CD4-positive, alpha-beta T cell (primary cell): ENCODE measurements around the gene SLCO4A1. TPM values are rescaled to one million over a fixed set of nuclear protein-coding genes. Genes with fewer than 3 reads are reported as not detected.

Experiments used
- ATAC-seq: fragments of 200-7000 bp; cut with Tn5 transposase; one replicate; pipeline ENCODE4 v1.10.0; 2022; ENCODE audit warnings: mild to moderate bottlenecking; ENCODE audit not compliant: poor library complexity
- CTCF ChIA-PET: fragments of 350-600 bp; sonication (Branson Sonifier 250); formaldehyde crosslinking; loops from one replicate; lab custom pipeline; 2021; ENCODE audit warnings: antibody characterized with exemption, inconsistent platforms; lab: Charles Lee
- POLR2A ChIA-PET: fragments of 350-600 bp; sonication (Branson Sonifier 250); formaldehyde crosslinking; loops from one replicate; lab custom pipeline; 2021; ENCODE audit warnings: antibody characterized with exemption, inconsistent platforms; lab: Charles Lee
- DNase-seq, 14 experiments: peaks; one replicate each; pipeline ENCODE4 v3.0.0-alpha.2; 2013 to 2020; ENCODE audit warnings: mixed read lengths in 2 of 14
- H3K27ac ChIP-seq, 2 donors: one replicate each; pipeline versions ENCODE4 v1.5.1 to v1.7.0; 2013; ENCODE audit warnings: low read length in 2 of 2, low read depth in 1 of 2, mild to moderate bottlenecking in 1 of 2
- H3K27me3 ChIP-seq, 2 experiments: 1 replicate in 1 of 2; 2 replicates in 1 of 2; pipeline versions ENCODE4 v1.6.1 to v1.7.0; 2013; ENCODE audit warnings: low read length in 2 of 2, control low read depth in 1 of 2, mild to moderate bottlenecking in 1 of 2, moderate library complexity in 1 of 2; ENCODE audit not compliant: insufficient read depth in 2 of 2, control insufficient read depth in 1 of 2
- H3K36me3 ChIP-seq: one replicate; pipeline ENCODE4 v1.6.1; 2013; ENCODE audit warnings: low read length, control low read depth; ENCODE audit not compliant: insufficient read depth
- H3K4me1 ChIP-seq: one replicate; pipeline ENCODE4 v1.6.1; 2013; ENCODE audit warnings: low read length, control low read depth; ENCODE audit not compliant: insufficient read depth
- H3K4me3 ChIP-seq: one replicate; pipeline ENCODE4 v1.5.1; 2013; ENCODE audit warnings: mild to moderate bottlenecking, low read length, moderate library complexity
- H3K9me3 ChIP-seq, 2 experiments: 1 replicate in 1 of 2; 2 replicates in 1 of 2; pipeline versions ENCODE4 v1.6.1 to v1.7.0; 2013; ENCODE audit warnings: low read length in 2 of 2, mild to moderate bottlenecking in 2 of 2, control low read depth in 1 of 2, moderate library complexity in 1 of 2; ENCODE audit not compliant: control insufficient read depth in 1 of 2, insufficient read depth in 1 of 2
- H3K27ac Mint-ChIP-seq: one replicate; pipeline ENCODE4 v1.8.0; 2020; ENCODE audit warnings: mixed read lengths
- H3K27me3 Mint-ChIP-seq: one replicate; pipeline ENCODE4 v1.8.0; 2021; ENCODE audit warnings: mixed read lengths
- H3K36me3 Mint-ChIP-seq: one replicate; pipeline ENCODE4 v1.8.0; 2021; ENCODE audit warnings: low read depth, mixed read lengths
- H3K4me1 Mint-ChIP-seq: one replicate; pipeline ENCODE4 v1.8.0; 2021; ENCODE audit warnings: low read depth, mixed read lengths
- H3K4me3 Mint-ChIP-seq: one replicate; pipeline ENCODE4 v1.8.0; 2020; ENCODE audit warnings: mild to moderate bottlenecking, mixed read lengths
- H3K9me3 Mint-ChIP-seq: one replicate; pipeline ENCODE4 v1.8.0; 2020; ENCODE audit warnings: mixed read lengths
- intact Hi-C, 2 experiments: fragments of 100-400 bp; cut with DNase I in 1 of 2; cut with micrococcal nuclease in 1 of 2; formaldehyde crosslinking; loops; one replicate each; pipeline versions ENCODE4 v1.15.1 to v1.9.0; 2023 to 2025; cut with DNase I, micrococcal nuclease
- total RNA-seq, 174 experiments: library from RNA in 2 of 174; stranded (reverse) in 2 of 174; gene quantifications; one replicate each; pipeline ENCODE4 v1.2.3 and lab custom pipeline; 2021 to 2026
- TF ChIP-seq, protein P1 (sequence below): fragments of 200-600 bp; IDR thresholded peaks from one replicate; pipeline ENCODE4 v1.8.0; 2022; ENCODE audit warnings: antibody characterized with exemption, mild to moderate bottlenecking

Gene SLCO4A1
- total RNA-seq, 2 experiments from 2014 or later, result 2.3 to 2.5 TPM

DNA sequence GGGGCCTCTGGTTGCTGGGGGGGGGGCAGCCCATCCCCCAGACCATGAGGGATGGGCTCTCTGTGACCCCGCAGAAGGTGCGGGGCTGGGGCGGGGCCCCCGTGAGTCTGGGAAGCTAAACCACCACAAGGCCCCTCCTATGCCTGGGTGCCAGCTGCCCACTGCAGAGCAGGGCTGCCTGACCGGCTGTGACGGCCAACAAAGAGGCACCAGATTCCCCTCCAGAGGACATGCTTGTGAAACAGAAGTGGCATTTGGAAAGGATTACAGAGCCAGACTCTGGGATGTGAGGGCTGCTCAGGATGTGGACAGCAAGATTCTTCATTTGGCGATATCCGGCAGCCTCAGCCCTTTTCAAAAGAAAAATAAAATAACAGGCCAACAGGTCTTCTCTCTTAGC, 49.9 kb downstream of the SLCO4A1 start:
- peaks cover 14% of the 10 kb centered on the region for H3K4me1 Mint-ChIP-seq
- ChIA-PET POLR2A (no interaction called here), CTCF (no interaction called here)
- H3K27ac ChIP-seq, result no peak overlapping the region
- H3K9me3 Mint-ChIP-seq, result no peaks in the 10 kb centered on the region
- no peak for DNase-seq
- H3K9me3 ChIP-seq, result no peaks in the 10 kb centered on the region
- intact Hi-C loops, result no loop called here
- H3K36me3 ChIP-seq, result no peaks in the 10 kb centered on the region
- H3K36me3 Mint-ChIP-seq, result no peaks in the 10 kb centered on the region
- peaks cover 6% of the 10 kb centered on the region for H3K4me1 ChIP-seq
- no peak overlapping the region for H3K4me3 Mint-ChIP-seq
- H3K27me3 ChIP-seq, result peaks cover 3 to 4% of the 10 kb centered on the region in 2 experiments
- no peaks in the 10 kb centered on the region for H3K27me3 Mint-ChIP-seq
- no peak for ATAC-seq
- no peak overlapping the region for H3K27ac Mint-ChIP-seq
- no peak overlapping the region for H3K4me3 ChIP-seq
- TF ChIP-seq, protein P1, sequence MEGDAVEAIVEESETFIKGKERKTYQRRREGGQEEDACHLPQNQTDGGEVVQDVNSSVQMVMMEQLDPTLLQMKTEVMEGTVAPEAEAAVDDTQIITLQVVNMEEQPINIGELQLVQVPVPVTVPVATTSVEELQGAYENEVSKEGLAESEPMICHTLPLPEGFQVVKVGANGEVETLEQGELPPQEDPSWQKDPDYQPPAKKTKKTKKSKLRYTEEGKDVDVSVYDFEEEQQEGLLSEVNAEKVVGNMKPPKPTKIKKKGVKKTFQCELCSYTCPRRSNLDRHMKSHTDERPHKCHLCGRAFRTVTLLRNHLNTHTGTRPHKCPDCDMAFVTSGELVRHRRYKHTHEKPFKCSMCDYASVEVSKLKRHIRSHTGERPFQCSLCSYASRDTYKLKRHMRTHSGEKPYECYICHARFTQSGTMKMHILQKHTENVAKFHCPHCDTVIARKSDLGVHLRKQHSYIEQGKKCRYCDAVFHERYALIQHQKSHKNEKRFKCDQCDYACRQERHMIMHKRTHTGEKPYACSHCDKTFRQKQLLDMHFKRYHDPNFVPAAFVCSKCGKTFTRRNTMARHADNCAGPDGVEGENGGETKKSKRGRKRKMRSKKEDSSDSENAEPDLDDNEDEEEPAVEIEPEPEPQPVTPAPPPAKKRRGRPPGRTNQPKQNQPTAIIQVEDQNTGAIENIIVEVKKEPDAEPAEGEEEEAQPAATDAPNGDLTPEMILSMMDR, result no peak

DNA sequence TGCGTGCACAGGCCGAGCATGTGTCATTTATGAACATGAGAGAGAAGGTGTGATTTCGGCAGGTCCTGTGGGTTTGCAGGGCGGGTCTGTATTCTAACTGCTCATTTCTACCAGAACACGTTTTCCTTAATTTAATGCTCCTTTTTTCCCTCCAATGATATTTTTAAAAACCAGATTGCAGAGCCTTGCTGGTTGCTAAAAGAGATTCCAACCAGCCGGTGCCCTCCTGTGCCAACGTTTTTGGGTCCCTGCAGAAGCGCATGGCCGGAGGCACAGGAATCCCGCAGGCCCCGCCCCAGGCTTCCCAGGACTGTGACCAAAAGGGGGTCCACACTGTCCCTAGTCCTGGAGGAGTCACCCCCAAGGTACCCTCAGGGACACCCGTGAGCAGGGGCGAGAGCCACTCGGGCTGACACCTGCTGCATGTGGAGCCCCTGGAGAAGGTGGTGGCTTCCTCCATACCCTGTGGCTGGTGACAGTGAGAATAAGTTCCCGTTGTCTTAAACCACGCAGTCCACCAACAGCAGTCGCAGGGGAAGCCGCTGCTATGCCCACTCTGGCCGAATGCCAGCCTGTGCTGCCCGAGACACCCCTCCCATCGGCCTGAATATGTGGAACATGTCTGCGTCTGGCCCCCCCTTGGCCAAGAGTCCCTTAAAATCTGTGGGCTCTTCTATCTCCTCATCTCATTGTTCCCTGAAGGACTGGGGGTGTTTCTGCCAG, 50.7 kb downstream of the SLCO4A1 start:
- H3K4me3 Mint-ChIP-seq, result no peak overlapping the region
- CTCF ChIA-PET, result no interaction called here
- TF ChIP-seq, protein P1, result no peak

DNA sequence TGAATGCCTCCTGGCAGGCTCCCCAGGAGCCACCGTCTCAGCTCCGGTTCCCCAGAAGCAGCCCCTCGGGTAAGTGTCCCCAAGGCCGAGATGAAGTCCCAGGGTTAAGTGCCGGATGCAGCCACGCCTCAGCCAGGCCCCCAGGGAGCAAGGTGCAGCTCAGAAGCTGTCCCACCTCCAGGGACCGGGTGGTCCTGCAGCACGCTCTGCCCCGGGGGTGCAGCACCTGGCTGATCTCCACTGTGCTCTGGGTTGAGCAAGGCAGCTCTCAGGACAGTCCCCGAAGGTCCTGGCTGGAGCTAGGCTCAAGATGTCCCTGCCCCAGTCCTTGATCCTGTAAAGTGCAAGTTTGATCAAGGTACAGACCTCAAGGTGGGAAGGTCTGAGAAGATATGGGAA, 51.2 kb downstream of the SLCO4A1 start:
- no peak overlapping the region for H3K4me3 Mint-ChIP-seq
- CTCF ChIA-PET, result no interaction called here

More for the DNA sequence above, 50.7 kb downstream of the SLCO4A1 start:
- H3K27ac Mint-ChIP-seq, result no peak overlapping the region
- intact Hi-C loops, result no loop called here
- H3K9me3 ChIP-seq, result no peaks in the 10 kb centered on the region
- H3K27me3 Mint-ChIP-seq, result no peaks in the 10 kb centered on the region
- DNase-seq, result no peak
- H3K4me1 ChIP-seq, result peaks cover 8% of the 10 kb centered on the region
- H3K27me3 ChIP-seq, result peaks cover 3 to 4% of the 10 kb centered on the region in 2 experiments
- no peak overlapping the region for H3K27ac ChIP-seq
- POLR2A ChIA-PET, result no interaction called here
- no peak for ATAC-seq
- H3K4me3 ChIP-seq, result no peak overlapping the region
- peaks cover 14% of the 10 kb centered on the region for H3K4me1 Mint-ChIP-seq
- H3K36me3 ChIP-seq, result no peaks in the 10 kb centered on the region
- H3K9me3 Mint-ChIP-seq, result no peaks in the 10 kb centered on the region
- H3K36me3 Mint-ChIP-seq, result no peaks in the 10 kb centered on the region

More for the DNA sequence above, 51.2 kb downstream of the SLCO4A1 start:
- DNase-seq, result no peak
- POLR2A ChIA-PET, result no interaction called here
- Histone ChIP-seq H3K36me3 (no peaks in the 10 kb centered on the region), H3K9me3 (no peaks in the 10 kb centered on the region), H3K4me3 (no peak overlapping the region), H3K27me3 (peaks cover 3 to 4% of the 10 kb centered on the region in 2 experiments), H3K27ac (no peak overlapping the region), H3K4me1 (peaks cover 8% of the 10 kb centered on the region)
- Mint-ChIP-seq H3K27me3 (no peaks in the 10 kb centered on the region), H3K9me3 (no peaks in the 10 kb centered on the region), H3K4me1 (peaks cover 14% of the 10 kb centered on the region), H3K36me3 (no peaks in the 10 kb centered on the region), H3K27ac (no peak overlapping the region)
- TF ChIP-seq, protein P1, result no peak
- ATAC-seq, result no peak
- intact Hi-C loops, result no loop called here
